ENCODE results near the gene PCMTD2. TPM values are rescaled to one million over a fixed set of nuclear protein-coding genes. Genes with fewer than 3 reads are reported as not detected.
A peak's percentile ranks its signal among the peaks of the same experiment; 100 is the strongest.

Gene PCMTD2
- 100 to 1,000 TPM; 187 to 196 TPM for total RNA-seq
- 100 to 1,000 TPM in 1 of 2 donors, 10 to 100 TPM in 1; 52.5 to 111 TPM for polyA plus RNA-seq

- Histone ChIP-seq H3K36me3 (ENCODE audit: insufficient read depth, low read length) (no peaks in the 10 kb centered on the region), H3K4me3 (ENCODE audit: low read length in 2 of 2) (peak within 1 kb of the TSS; percentile 73 to 77), H3K27ac (ENCODE audit: low read depth, low read length) (peak within 1 kb of the TSS; percentile 63), H3K9me3 (ENCODE audit: control insufficient read depth in 1 of 2, low read length in 2 of 2) (no peaks in the 10 kb centered on the region), H3K4me1 (ENCODE audit: insufficient read depth, low read length) (peaks cover 55% of the 10 kb centered on the region), H3K27me3 (ENCODE audit: insufficient read depth, low read length) (peaks cover 5% of the 10 kb centered on the region)
- Mint-ChIP-seq H3K36me3 (peaks cover 8 to 20% of the 10 kb centered on the region in 2 donors), H3K9me3 (no peaks in the 10 kb centered on the region), H3K27me3 (peaks cover 2 to 5% of the 10 kb centered on the region in 2 donors), H3K27ac (peak within 1 kb of the TSS; percentile 92 to 99 (median 94)), H3K4me1 (peaks cover 43 to 62% (median 50%) of the 10 kb centered on the region in 4 donors), H3K4me3 (peak within 1 kb of the TSS; percentile 90 to 97 (median 94))
- peak; percentile 76 to 93 (median 86) for DNase-seq
- POLR2A ChIA-PET (ENCODE audit: partially characterized antibody): interaction anchor here (0.7 to 3.0 kb wide), 20 partner anchors 9 to 620 kb away, joined by 3 to 15 read pairs (median 4); partner anchors contain the start of genes OPRL1, RGS19 and UCKL1
- intact Hi-C loops (cut with micrococcal nuclease): loop anchor here (2.0 kb wide), 1 partner anchor 177 kb away; the partner anchor contains the start of gene RGS19
- CTCF ChIA-PET (ENCODE audit: partially characterized antibody): interaction anchor here (0.8 to 1.4 kb wide), 4 partner anchors 27 to 217 kb away, joined by 3 read pairs; partner anchors contain the start of gene RGS19
Observed at GRCh38 chr20:64255361-64256281, at the start of gene PCMTD2. Gene PCMTD2, plus strand, starts transcription at chr20:64255748. Its CDS starts 4,218 bp downstream, at chr20:64259966.

DNA sequence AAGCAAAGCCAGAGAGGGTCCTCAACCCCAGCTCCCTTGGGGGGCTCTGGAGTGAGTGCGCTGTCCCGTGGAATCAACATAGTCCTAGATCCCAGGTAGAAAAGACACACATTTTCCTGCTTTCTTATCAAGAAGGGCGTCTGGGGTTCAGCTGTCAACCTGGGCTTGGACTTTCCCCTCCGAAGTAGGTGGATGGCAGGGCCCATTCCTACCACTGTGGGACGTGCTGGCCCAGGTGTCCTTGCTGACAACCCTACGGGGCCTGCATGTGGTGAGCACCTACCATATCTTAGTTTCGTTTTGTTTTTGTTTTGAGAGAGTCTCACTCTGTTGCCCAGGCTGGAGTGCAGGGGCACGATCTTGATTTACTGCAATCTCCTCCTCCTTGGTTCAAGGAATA, 48.9 kb upstream of the PCMTD2 start:
- Histone ChIP-seq H3K9me3 (ENCODE audit: control insufficient read depth in 1 of 2, low read length in 2 of 2) (no peaks in the 10 kb centered on the region), H3K4me1 (ENCODE audit: insufficient read depth, low read length) (no peaks in the 10 kb centered on the region), H3K4me3 (ENCODE audit: low read length in 2 of 2) (no peak overlapping the region), H3K36me3 (ENCODE audit: insufficient read depth, low read length) (no peaks in the 10 kb centered on the region), H3K27me3 (ENCODE audit: insufficient read depth, low read length) (no peaks in the 10 kb centered on the region), H3K27ac (ENCODE audit: low read depth, low read length) (no peak overlapping the region)
- Mint-ChIP-seq H3K4me1 (peaks cover 0 to 3% (median 1%) of the 10 kb centered on the region in 4 donors), H3K4me3 (no peak overlapping the region), H3K36me3 (no peaks in the 10 kb centered on the region), H3K9me3 (no peaks in the 10 kb centered on the region), H3K27me3 (peaks cover 3 to 8% of the 10 kb centered on the region in 2 donors), H3K27ac (no peak overlapping the region)
- POLR2A ChIA-PET (ENCODE audit: partially characterized antibody): no interaction called here
- no peak for DNase-seq
- intact Hi-C loops (cut with micrococcal nuclease): no loop called here
- CTCF ChIA-PET (ENCODE audit: partially characterized antibody): no interaction called here

- ChIA-PET POLR2A (ENCODE audit: partially characterized antibody) (no interaction called here), CTCF (ENCODE audit: partially characterized antibody) (no interaction called here)
- Histone ChIP-seq H3K4me1 (ENCODE audit: insufficient read depth, low read length) (no peaks in the 10 kb centered on the region), H3K36me3 (ENCODE audit: insufficient read depth, low read length) (no peaks in the 10 kb centered on the region), H3K9me3 (ENCODE audit: control insufficient read depth in 1 of 2, low read length in 2 of 2) (no peaks in the 10 kb centered on the region), H3K27ac (ENCODE audit: low read depth, low read length) (no peak overlapping the region), H3K27me3 (ENCODE audit: insufficient read depth, low read length) (no peaks in the 10 kb centered on the region), H3K4me3 (ENCODE audit: low read length in 2 of 2) (no peak overlapping the region)
- H3K27me3 Mint-ChIP-seq: peaks cover 3 to 8% of the 10 kb centered on the region in 2 donors
- intact Hi-C loops (cut with micrococcal nuclease): no loop called here
- H3K27ac Mint-ChIP-seq: peak overlapping the region in 4 of 7 donors; percentile 15 to 77 (median 30)
- H3K9me3 Mint-ChIP-seq: no peaks in the 10 kb centered on the region
- H3K36me3 Mint-ChIP-seq: no peaks in the 10 kb centered on the region
- DNase-seq: peak in 1 of 5 donors; percentile 33
- H3K4me3 Mint-ChIP-seq: no peak overlapping the region
- H3K4me1 Mint-ChIP-seq: peaks cover 0 to 6% (median 1%) of the 10 kb centered on the region in 4 donors
Observed at GRCh38 chr20:64207641-64208590, 47.6 kb upstream of the PCMTD2 start.

GRCh38 chr20:64209148-64209547, 46.4 kb upstream of the PCMTD2 start:
- no peaks in the 10 kb centered on the region for H3K9me3 ChIP-seq (ENCODE audit: control insufficient read depth in 1 of 2, low read length in 2 of 2)
- DNase-seq: peak in 1 of 5 donors; percentile 9
- Mint-ChIP-seq H3K4me3 (no peak overlapping the region), H3K4me1 (peaks cover under 1 to 17% (median 2%) of the 10 kb centered on the region in 4 donors), H3K9me3 (no peaks in the 10 kb centered on the region), H3K36me3 (no peaks in the 10 kb centered on the region), H3K27me3 (peaks cover 3 to 8% of the 10 kb centered on the region in 2 donors), H3K27ac (no peak overlapping the region)
- H3K36me3 ChIP-seq (ENCODE audit: insufficient read depth, low read length): no peaks in the 10 kb centered on the region
- H3K4me3 ChIP-seq (ENCODE audit: low read length in 2 of 2): no peak overlapping the region
- intact Hi-C loops (cut with micrococcal nuclease): no loop called here
- no peaks in the 10 kb centered on the region for H3K27me3 ChIP-seq (ENCODE audit: insufficient read depth, low read length)
- no peaks in the 10 kb centered on the region for H3K4me1 ChIP-seq (ENCODE audit: insufficient read depth, low read length)
- no peak overlapping the region for H3K27ac ChIP-seq (ENCODE audit: low read depth, low read length)
- CTCF ChIA-PET (ENCODE audit: partially characterized antibody): no interaction called here
- POLR2A ChIA-PET (ENCODE audit: partially characterized antibody): interaction anchor here (1.3 kb wide), 1 partner anchor 46 kb away, joined by 3 read pairs; the partner anchor contains the start of gene PCMTD2

- peak in 1 of 5 donors; percentile 0 for DNase-seq
- Histone ChIP-seq H3K4me3 (ENCODE audit: low read length in 2 of 2) (no peak overlapping the region), H3K27me3 (ENCODE audit: insufficient read depth, low read length) (no peaks in the 10 kb centered on the region), H3K9me3 (ENCODE audit: control insufficient read depth in 1 of 2, low read length in 2 of 2) (no peaks in the 10 kb centered on the region), H3K36me3 (ENCODE audit: insufficient read depth, low read length) (no peaks in the 10 kb centered on the region), H3K27ac (ENCODE audit: low read depth, low read length) (no peak overlapping the region), H3K4me1 (ENCODE audit: insufficient read depth, low read length) (peaks cover 15% of the 10 kb centered on the region)
- ChIA-PET POLR2A (ENCODE audit: partially characterized antibody) (no interaction called here), CTCF (ENCODE audit: partially characterized antibody) (no interaction called here)
- Mint-ChIP-seq H3K9me3 (no peaks in the 10 kb centered on the region), H3K36me3 (no peaks in the 10 kb centered on the region), H3K27me3 (peaks cover 2 to 4% of the 10 kb centered on the region in 2 donors), H3K4me1 (peaks cover 12 to 32% (median 14%) of the 10 kb centered on the region in 4 donors), H3K4me3 (no peak overlapping the region), H3K27ac (no peak overlapping the region)
- intact Hi-C loops (cut with micrococcal nuclease): no loop called here
Observed at GRCh38 chr20:64210656-64211369, 44.7 kb upstream of the PCMTD2 start.

- peak in 1 of 5 donors; percentile 19 for DNase-seq
- no peaks in the 10 kb centered on the region for H3K27me3 ChIP-seq (ENCODE audit: insufficient read depth, low read length)
- no peaks in the 10 kb centered on the region for H3K36me3 ChIP-seq (ENCODE audit: insufficient read depth, low read length)
- no peak overlapping the region for H3K4me3 ChIP-seq (ENCODE audit: low read length in 2 of 2)
- H3K36me3 Mint-ChIP-seq: no peaks in the 10 kb centered on the region
- CTCF ChIA-PET (ENCODE audit: partially characterized antibody): no interaction called here
- H3K9me3 Mint-ChIP-seq: no peaks in the 10 kb centered on the region
- no peak overlapping the region for H3K27ac Mint-ChIP-seq
- peaks cover 21% of the 10 kb centered on the region for H3K4me1 ChIP-seq (ENCODE audit: insufficient read depth, low read length)
- H3K4me1 Mint-ChIP-seq: peaks cover 16 to 41% (median 17%) of the 10 kb centered on the region in 4 donors
- POLR2A ChIA-PET (ENCODE audit: partially characterized antibody): no interaction called here
- H3K27me3 Mint-ChIP-seq: peaks cover 0 to 2% of the 10 kb centered on the region in 2 donors
- intact Hi-C loops (cut with micrococcal nuclease): no loop called here
- H3K4me3 Mint-ChIP-seq: no peak overlapping the region
- no peaks in the 10 kb centered on the region for H3K9me3 ChIP-seq (ENCODE audit: control insufficient read depth in 1 of 2, low read length in 2 of 2)
- no peak overlapping the region for H3K27ac ChIP-seq (ENCODE audit: low read depth, low read length)
Observed at GRCh38 chr20:64211874-64212658, 43.5 kb upstream of the PCMTD2 start.

Data from CD4-positive, alpha-beta memory T cell (primary cell).